ENCODE measurements around the gene KSR2.

DNA sequence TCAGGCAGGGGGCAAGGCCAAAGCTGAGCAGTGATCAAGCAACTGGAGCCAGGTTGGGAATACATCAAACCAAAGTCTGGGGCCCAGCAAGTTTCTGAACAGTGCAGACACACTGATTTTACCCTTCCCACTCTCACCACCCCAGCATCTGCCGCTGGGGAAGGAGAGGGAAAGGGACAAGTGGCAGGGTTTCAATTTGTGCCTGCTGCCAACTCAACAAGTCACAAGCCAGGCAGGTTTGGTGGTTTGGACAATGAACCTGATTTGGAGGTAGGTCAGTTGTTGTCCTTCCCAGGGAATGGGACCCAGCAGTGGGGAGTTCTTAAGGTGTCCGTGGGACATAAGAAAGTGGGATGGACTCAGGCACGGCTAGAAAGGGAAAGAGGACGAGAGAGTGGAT lies 455.4 kb downstream of the KSR2 start:
- TF ChIP-seq POLR2A (IDR thresholded peaks at IDR 0.05; ENCODE audit: low read depth, low read length) (no peak), RAD21 (IDR thresholded peaks at IDR 0.05; ENCODE audit: low read length) (no peak), CTCF (conservative IDR thresholded peaks at IDR 0.05; ENCODE audit: low read depth, low read length) (no peak), MAFK (IDR thresholded peaks at IDR 0.05; ENCODE audit: low read depth, low read length) (no peak), CEBPB (IDR thresholded peaks at IDR 0.05; ENCODE audit: low read depth, low read length) (no peak), FOS (IDR thresholded peaks at IDR 0.05; ENCODE audit: low read depth, low read length) (no peak), ELK1 (IDR thresholded peaks at IDR 0.05; ENCODE audit: borderline replicate concordance, low read depth, low read length) (no peak), RCOR1 (IDR thresholded peaks at IDR 0.05; ENCODE audit: insufficient replicate concordance, low read length) (no peak), SMC3 (IDR thresholded peaks at IDR 0.05; ENCODE audit: low read depth, low read length) (no peak)

Measured in IMR-90 (cell line).